Panc1 (cell line): Measurements from ENCODE around the gene RUNX1. TPM values are rescaled to one million over a fixed set of nuclear protein-coding genes. Genes with fewer than 3 reads are reported as not detected.

ENCODE experiments used
- ATAC-seq: fragments of 200-7000 bp; cut with Tn5 transposase; 2 replicates; pipeline ENCODE4 v1.9.1; 2020; ENCODE audit warnings: mild to moderate bottlenecking, moderate library complexity
- BruUV-seq: library from RNA; stranded (reverse); fragments of 400-500 nt; replicated peaks from 2 replicates; lab custom pipeline; 2021; lab: Mats Ljungman, UMichigan
- CTCF ChIA-PET: fragments of 300-600 bp; sonication (Branson Sonifier 250); formaldehyde crosslinking; loops from one replicate; lab custom pipeline; 2022; ENCODE audit warnings: antibody characterized with exemption; lab: Charles Lee
- POLR2A ChIA-PET: fragments of 300-600 bp; sonication (Branson Sonifier 250); formaldehyde crosslinking; loops from one replicate; lab custom pipeline; 2022; ENCODE audit warnings: antibody characterized with exemption; lab: Charles Lee
- DNase-seq: peaks from one replicate; pipeline ENCODE4 v3.0.0-alpha.2; 2010; ENCODE audit warnings: low read depth, low spot score
- H3K27ac ChIP-seq: 2 replicates; pipeline ENCODE4 v1.5.1; 2011; ENCODE audit warnings: mild to moderate bottlenecking, low read length, inconsistent platforms
- H3K27me3 ChIP-seq: fragments of 200-500 bp; sonication (Bioruptor generic); 2 replicates; pipeline ENCODE4 v1.6.0; 2014; ENCODE audit warnings: low read length, inconsistent platforms; ENCODE audit not compliant: control insufficient read depth, insufficient read depth
- H3K36me3 ChIP-seq: fragments of 200-500 bp; sonication (Bioruptor generic); 2 replicates; pipeline ENCODE4 v1.5.1; 2014; ENCODE audit warnings: inconsistent platforms, mild to moderate bottlenecking, low read length, moderate library complexity; ENCODE audit not compliant: control insufficient read depth, insufficient read depth
- H3K4me1 ChIP-seq: 2 replicates; pipeline ENCODE4 v1.5.1; 2011; ENCODE audit warnings: inconsistent platforms, mild to moderate bottlenecking, low read length, moderate library complexity; ENCODE audit not compliant: control insufficient read depth, insufficient read depth
- H3K4me3 ChIP-seq, 2 experiments: 2 replicates each; pipeline ENCODE4 v1.5.1; 2011 to 2012; ENCODE audit warnings: low read depth in 2 of 2, low read length in 2 of 2, mild to moderate bottlenecking in 2 of 2, inconsistent platforms in 1 of 2, moderate library complexity in 1 of 2
- H3K9me3 ChIP-seq: fragments of 200-500 bp; sonication (Bioruptor generic); 2 replicates; pipeline ENCODE4 v1.5.1; 2014; ENCODE audit warnings: low read depth, mild to moderate bottlenecking, inconsistent platforms, low read length, moderate library complexity; ENCODE audit not compliant: control insufficient read depth, insufficient read depth
- POLR2AphosphoS5 ChIP-seq: IDR thresholded peaks from 2 replicates; pipeline ENCODE4 v1.6.1; 2012; ENCODE audit warnings: mild to moderate bottlenecking, low read depth, low read length, moderate library complexity
- SIN3A ChIP-seq: IDR thresholded peaks from 2 replicates; pipeline ENCODE4 v1.6.1; 2012; ENCODE audit warnings: low read depth, mild to moderate bottlenecking, low read length, moderate library complexity, borderline replicate concordance; ENCODE audit not compliant: insufficient read depth
- TCF7L2 ChIP-seq: IDR thresholded peaks from 2 replicates; pipeline ENCODE4 v1.6.1; 2011; ENCODE audit warnings: mild to moderate bottlenecking, low read depth, low read length, inconsistent platforms
- in situ Hi-C: cut with HindIII; loops from 2 replicates; pipeline ENCODE4 v1.10.0; 2016; ENCODE audit warnings: low sequenced_read_pairs, low pct_unique_long_range_greater_than_20kb
- intact Hi-C: fragments of 100-400 bp; cut with micrococcal nuclease; formaldehyde crosslinking; loops from one replicate; pipeline ENCODE4 v1.10.0; 2022; ENCODE audit not compliant: unreplicated experiment
- total RNA-seq: library from RNA; stranded (reverse); gene quantifications from one replicate; pipeline ENCODE4 v1.2.1, GENCODE V29; 2021; ENCODE audit not compliant: unreplicated experiment
- TF ChIP-seq, protein P1 (sequence below): fragments of 450-650 bp; IDR thresholded peaks from 2 replicates; pipeline ENCODE4 v1.5.1; 2017; ENCODE audit warnings: mild to moderate bottlenecking
- TF ChIP-seq, protein P2 (sequence below), 2 experiments: IDR thresholded peaks; 2 replicates each; pipeline ENCODE4 v1.6.1; 2011 to 2012; ENCODE audit warnings: low read depth in 2 of 2, control low read depth in 1 of 2, low read length in 1 of 2, mild to moderate bottlenecking in 1 of 2, moderate library complexity in 1 of 2; ENCODE audit not compliant: insufficient read depth in 1 of 2

Gene RUNX1
- total RNA-seq, 1 experiment from 2014 or later: 22.4 TPM

DNA sequence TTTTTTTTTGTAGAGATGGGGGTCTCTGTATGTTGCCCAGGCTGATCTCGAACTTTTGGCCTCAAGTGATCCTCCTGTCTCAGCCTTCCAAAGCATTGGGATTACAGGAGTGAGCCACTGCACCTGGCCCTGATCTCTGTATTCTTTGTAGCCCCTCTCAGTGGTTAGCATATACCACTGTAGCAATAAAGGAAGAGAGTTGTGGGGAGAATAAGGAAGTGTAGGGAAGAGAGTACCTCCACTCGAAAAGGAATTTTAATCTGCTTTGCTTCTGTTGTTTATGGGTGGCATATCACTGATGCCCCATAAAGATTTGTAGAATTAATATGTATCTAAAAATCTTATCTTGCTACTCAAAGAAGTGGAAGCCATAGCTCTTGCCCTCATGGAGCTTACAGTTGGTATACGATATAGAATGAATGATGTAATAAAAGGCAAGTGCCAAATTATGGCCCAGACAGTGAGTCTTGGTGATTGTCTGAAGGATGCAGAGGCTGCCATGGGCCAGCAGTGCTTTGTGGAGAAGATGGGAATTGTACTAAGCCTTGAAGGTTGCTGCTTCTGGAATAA is 284.3 kb downstream of the RUNX1 start:
- intact Hi-C loops (no loop called here), in situ Hi-C loops (no loop called here)
- no TSS peak for BruUV-seq
- no peak for ATAC-seq
- Histone ChIP-seq H3K27ac (no peak overlapping the region), H3K9me3 (no peaks in the 10 kb centered on the region), H3K4me1 (no peaks in the 10 kb centered on the region), H3K27me3 (no peaks in the 10 kb centered on the region), H3K36me3 (no peaks in the 10 kb centered on the region), H3K4me3 (no peak overlapping the region)
- ChIA-PET CTCF (interaction anchor here (1.1 kb wide), 1 partner anchor 19 kb away, joined by 3 read pairs; no protein-coding TSS in a partner anchor), POLR2A (no interaction called here)
- DNase-seq: no peak
- no peak for TF ChIP-seq SIN3A
- TF ChIP-seq, protein P1, sequence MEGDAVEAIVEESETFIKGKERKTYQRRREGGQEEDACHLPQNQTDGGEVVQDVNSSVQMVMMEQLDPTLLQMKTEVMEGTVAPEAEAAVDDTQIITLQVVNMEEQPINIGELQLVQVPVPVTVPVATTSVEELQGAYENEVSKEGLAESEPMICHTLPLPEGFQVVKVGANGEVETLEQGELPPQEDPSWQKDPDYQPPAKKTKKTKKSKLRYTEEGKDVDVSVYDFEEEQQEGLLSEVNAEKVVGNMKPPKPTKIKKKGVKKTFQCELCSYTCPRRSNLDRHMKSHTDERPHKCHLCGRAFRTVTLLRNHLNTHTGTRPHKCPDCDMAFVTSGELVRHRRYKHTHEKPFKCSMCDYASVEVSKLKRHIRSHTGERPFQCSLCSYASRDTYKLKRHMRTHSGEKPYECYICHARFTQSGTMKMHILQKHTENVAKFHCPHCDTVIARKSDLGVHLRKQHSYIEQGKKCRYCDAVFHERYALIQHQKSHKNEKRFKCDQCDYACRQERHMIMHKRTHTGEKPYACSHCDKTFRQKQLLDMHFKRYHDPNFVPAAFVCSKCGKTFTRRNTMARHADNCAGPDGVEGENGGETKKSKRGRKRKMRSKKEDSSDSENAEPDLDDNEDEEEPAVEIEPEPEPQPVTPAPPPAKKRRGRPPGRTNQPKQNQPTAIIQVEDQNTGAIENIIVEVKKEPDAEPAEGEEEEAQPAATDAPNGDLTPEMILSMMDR: no peak
- TF ChIP-seq TCF7L2: no peak
- no peak for TF ChIP-seq POLR2AphosphoS5
- TF ChIP-seq, protein P2, sequence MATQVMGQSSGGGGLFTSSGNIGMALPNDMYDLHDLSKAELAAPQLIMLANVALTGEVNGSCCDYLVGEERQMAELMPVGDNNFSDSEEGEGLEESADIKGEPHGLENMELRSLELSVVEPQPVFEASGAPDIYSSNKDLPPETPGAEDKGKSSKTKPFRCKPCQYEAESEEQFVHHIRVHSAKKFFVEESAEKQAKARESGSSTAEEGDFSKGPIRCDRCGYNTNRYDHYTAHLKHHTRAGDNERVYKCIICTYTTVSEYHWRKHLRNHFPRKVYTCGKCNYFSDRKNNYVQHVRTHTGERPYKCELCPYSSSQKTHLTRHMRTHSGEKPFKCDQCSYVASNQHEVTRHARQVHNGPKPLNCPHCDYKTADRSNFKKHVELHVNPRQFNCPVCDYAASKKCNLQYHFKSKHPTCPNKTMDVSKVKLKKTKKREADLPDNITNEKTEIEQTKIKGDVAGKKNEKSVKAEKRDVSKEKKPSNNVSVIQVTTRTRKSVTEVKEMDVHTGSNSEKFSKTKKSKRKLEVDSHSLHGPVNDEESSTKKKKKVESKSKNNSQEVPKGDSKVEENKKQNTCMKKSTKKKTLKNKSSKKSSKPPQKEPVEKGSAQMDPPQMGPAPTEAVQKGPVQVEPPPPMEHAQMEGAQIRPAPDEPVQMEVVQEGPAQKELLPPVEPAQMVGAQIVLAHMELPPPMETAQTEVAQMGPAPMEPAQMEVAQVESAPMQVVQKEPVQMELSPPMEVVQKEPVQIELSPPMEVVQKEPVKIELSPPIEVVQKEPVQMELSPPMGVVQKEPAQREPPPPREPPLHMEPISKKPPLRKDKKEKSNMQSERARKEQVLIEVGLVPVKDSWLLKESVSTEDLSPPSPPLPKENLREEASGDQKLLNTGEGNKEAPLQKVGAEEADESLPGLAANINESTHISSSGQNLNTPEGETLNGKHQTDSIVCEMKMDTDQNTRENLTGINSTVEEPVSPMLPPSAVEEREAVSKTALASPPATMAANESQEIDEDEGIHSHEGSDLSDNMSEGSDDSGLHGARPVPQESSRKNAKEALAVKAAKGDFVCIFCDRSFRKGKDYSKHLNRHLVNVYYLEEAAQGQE (IDR thresholded peaks at IDR 0.05; ENCODE audit: insufficient read depth in 1 of 2, low read depth in 2 of 2, low read length in 1 of 2): no peak

DNA sequence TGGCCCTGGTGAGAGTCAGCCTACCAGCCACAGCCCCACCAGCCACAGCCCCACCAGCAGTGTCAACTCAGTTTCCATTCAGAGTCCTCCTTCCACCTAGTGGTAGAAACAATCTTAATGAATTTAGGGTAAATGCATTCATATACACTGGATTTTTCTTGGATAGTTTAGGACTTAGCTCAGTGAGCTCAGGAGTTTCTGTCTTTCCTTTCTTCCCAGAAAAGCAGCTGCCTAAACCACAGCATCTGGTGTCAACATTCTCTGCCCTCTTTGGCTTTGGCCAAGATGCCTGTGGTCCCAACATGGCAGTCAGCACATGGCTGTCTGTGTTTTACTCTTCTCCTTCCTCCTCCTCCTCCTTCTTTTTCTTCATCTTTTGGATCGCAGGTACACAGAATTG is 286.3 kb downstream of the RUNX1 start:
- Histone ChIP-seq H3K27ac (no peak overlapping the region), H3K9me3 (no peaks in the 10 kb centered on the region), H3K4me1 (no peaks in the 10 kb centered on the region), H3K4me3 (no peak overlapping the region), H3K27me3 (no peaks in the 10 kb centered on the region), H3K36me3 (no peaks in the 10 kb centered on the region)
- ChIA-PET POLR2A (no interaction called here), CTCF (no interaction called here)
- in situ Hi-C loops (no loop called here), intact Hi-C loops (no loop called here)
- TF ChIP-seq, protein P2 (IDR thresholded peaks at IDR 0.05; ENCODE audit: insufficient read depth in 1 of 2, low read depth in 2 of 2, low read length in 1 of 2): no peak
- TF ChIP-seq SIN3A: no peak
- TF ChIP-seq POLR2AphosphoS5: no peak
- TF ChIP-seq, protein P1: no peak
- TF ChIP-seq TCF7L2: no peak
- DNase-seq: no peak
- no peak for ATAC-seq
- BruUV-seq: no TSS peak
